GM11168 (cell line): ENCODE data around the gene HCCS.

ENCODE experiments used
- in situ Hi-C: fragments of 300-500 bp; cut with MboI; formaldehyde crosslinking; loops from one replicate; pipeline ENCODE4 v1.12.0; 2022; ENCODE audit warnings: low sequenced_read_pairs; ENCODE audit not compliant: unreplicated experiment

HCCS gene

DNA sequence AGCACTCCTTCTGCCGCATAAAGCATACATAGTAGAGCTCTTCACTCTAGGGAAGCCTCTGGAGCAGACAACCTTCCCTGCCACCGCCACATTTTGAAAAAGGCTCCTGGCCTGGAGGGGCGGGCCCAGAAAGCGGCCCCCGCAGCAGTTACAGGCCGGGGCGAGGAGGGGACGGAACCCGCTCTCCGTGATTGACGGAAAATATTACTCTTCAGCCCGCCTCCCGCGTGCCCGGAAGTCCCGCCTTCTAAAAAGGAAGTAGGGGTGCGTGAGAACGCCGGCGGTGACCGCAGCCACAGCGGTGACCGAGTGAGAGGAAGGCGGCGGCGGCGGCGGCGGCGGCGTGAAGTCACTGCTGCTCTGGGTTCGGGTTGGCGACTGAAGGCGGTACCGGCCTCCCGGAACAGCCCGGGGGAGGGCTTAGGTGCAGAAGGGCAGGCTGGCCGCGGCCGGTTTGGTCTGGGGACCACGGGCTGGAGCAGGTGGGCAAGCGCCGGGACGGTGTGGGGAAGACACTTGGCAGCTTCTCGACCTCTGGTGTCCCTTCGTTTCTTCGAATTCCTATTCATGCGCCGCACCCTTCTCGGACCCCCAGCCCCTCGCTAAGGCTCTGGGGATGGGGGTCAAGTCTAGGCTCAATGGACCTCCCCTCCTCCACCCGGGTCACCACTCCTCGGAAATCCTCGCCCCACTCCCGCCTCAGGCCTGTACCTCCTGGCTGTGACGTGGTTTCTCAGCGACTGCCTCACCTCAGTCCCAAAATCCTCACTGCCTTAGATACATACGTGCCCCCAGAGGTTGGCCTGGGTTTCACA lies at the start of gene HCCS:
TSS of gene HCCS (plus strand) at position 296 of the 815 bp plus-strand sequence. CDS start 729 bp downstream, outside the sequence.
- in situ Hi-C loops = loop anchor here (25.0 kb wide), 1 partner anchor 924 kb away; no protein-coding TSS in a partner anchor

DNA sequence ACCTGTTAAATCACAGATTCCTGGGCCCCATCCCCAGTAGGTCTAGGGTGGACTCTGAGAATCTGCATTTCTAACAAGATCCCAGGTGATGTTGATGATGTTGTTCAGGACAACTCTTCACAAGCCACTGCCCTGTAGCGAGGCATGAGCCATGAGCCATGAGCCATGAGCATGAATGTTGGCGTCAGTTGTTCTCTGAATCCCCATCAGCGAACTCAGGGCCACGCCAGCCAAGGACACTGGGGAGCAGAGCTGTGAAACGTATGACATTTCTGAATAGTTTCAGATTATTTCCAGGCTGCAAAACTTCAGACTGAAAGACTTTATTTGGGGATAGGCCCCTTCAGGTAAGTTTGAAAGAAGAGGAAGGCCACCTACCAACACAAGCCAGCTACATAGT lies 46.9 kb upstream of the HCCS start:
- in situ Hi-C loops = no loop called here

DNA sequence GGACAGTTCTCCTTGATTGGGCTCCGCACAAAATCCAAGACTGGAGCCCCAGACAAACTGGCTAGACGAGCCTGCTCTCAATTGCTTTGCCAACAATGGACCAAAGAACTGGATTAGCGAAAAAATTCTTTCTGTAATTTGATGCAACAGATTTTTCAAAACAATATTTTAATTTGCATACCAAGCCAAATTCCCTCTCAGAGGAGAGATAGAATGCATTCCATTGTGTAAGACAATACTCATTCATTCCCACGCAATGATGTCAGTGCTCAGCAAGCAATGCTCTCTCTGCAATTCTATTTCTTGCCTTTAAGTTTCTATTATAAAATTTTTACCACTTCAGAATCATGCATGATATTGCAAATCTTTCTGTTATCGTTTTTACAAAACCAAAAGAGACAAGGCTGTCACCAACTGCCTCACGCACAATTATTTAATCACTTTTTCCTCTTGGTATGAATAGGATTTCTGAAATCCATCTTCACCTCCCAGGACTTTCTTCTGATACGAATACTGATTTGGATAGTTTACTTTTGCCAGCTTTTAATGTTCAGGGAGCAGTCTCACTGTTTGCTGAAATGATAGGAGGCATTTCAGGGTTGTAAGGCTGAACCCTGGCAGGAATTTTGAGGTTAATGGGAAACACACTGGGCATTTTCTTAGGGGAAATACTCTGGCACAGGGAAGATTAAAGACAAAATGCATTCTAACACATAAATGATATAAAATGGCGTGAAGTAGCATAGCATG lies 46.1 kb upstream of the HCCS start:
- in situ Hi-C loops = no loop called here

DNA sequence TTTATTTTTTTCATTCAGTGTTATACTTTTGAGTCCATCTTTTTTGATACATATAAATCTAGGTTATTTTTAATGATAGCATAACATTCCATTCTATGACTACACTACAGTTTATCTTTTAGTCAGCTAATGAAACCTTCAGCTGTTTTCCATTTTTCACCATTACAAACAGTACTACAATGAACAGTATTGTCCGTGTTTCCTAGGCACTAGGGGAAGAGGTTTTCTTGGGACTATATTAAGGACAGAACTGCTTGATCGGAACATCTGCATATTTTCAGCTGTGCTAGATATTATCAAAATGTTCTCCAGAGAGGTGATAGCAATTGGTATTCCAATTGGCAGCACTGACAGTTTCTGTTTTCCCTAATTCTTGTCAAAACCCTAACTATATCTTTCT lies 44.3 kb upstream of the HCCS start:
- in situ Hi-C loops = no loop called here

DNA sequence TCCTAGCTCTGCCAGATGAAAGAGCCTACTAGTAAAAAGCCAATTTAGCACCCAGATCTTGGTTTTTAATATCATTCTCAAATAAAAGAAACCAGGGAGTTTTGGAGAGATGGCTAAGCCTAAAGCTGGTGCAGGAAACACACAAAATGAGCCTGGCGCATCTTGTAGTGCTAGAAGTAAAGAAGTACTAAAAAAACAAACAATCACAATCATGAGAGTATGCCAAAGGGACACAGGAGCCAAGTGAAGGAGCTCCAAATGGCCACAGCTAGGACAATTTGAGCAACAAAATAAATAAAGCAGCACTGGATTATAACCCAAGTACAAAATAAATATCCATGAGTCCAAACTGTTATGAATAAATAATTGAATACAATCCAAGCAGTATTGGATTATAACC lies 37.8 kb upstream of the HCCS start:
- in situ Hi-C loops = no loop called here

DNA sequence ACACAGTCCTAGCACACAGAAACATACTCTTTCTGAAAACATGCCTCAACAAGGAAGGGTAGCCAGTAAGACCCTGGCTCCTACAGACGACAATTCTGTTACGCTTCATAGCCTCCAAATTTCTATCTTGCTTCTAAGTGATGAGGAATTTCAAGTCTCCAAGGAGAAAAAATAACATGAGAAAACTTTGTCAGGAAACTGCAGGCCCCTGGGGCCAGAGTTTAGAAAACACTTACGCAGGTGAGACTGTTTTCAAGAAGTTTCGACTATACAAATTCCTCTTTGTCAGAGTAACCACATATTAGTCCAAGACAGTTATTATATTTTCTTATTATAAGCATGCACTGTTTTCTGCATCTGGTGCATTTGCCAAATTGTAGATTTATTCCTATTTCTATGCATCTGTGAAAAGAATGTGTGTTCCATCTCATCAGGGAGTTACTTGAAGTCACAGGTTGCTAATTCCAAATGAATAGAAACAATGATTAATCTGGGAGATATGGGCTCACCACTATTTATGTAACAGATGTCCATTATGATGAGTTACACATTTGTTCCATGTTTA lies 30.3 kb upstream of the HCCS start:
- in situ Hi-C loops = no loop called here

DNA sequence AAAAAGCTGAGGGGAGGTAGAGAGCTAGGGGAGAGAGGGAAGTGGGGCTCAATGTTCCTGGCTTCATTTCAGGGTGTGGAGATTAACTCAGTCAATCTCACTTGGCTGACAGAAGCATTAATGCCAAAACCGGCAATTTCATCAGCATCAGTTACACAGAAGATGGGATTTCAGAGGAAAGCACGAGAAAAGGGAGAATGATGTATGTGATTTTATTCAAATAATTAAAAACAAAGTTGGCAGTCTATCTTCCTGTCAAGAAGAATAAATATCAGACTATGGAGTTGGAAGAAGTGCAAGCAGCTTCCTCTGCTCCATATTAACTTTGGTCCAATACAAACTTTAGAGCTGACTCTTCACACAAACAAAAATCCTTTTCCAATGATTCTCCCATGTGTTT lies 29.6 kb upstream of the HCCS start:
- in situ Hi-C loops = no loop called here

DNA sequence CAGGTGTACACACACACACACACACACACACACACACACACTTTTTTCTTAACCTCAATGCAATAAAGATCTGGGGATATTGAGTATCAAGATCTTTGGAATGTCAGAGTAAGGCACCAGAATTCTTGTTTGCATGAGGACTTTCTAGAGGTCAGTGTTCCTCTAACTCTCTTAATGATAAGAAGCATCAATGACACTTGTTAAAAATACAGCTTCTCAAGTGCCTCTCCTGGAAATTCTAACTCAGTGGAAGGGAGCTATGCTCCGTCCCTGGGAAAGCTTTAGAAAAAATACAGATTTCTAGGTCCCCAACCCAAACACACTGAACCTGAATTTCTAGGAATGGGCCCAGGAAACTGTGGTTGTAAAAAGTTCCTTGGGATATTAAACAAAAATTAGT lies 25.8 kb upstream of the HCCS start:
- in situ Hi-C loops = no loop called here

DNA sequence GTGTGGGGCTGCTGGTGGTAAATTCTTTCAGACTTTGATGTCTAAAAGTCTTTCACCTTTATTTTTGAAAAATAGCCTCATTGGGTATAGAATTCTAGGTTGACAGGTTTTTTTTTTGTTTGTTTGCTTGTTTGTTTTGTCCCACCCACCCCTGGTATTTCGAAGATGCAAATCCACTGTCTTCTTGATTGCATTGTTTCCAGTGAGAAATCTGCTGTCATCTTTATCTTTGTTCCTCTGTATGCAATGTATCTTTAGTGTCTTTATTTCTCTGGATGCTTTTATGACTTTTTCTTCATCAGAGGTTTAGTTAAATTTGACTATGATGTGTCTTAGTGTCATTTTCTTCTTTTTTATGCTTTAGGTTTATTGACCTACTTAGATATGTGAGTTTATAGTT lies 21.3 kb upstream of the HCCS start:
- in situ Hi-C loops = no loop called here

DNA sequence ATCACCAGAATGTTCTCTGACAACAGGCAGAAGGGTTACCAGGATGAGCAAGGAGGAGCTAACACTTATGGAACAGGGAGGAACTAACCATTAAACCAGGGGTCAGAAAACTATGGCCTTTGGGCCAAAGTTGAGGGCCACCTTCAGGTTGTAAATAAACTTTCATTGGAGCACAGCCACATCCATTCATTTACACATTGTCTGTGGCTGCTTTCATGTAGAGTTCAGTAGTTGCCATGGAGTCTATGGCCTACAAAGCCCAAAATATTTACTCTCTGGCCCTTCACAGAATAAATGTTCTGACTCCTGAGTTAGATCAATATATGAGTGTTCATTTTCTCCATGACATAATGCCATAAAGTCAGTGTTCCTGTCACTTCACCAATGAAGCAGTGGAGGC lies 13.2 kb upstream of the HCCS start:
- in situ Hi-C loops = no loop called here

DNA sequence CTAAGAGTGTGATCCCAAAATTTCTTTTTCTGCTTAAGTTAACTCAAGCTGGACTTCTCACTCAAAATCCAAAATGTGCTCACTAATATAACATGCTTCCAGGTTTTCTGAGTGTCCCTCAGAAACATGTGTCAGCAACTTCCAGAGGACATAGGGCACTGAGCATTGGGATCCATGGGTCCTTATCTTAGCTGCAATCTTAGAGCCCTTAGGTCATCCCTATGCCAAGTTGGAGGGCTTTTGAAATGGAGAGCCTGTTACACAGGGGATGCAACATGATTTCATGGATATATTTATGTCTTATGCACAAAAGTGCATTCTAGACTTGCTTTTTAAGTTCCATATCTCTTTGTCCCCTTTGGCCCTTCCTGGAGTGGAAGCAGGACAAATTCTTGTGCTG lies 11.7 kb upstream of the HCCS start:
- in situ Hi-C loops = no loop called here

DNA sequence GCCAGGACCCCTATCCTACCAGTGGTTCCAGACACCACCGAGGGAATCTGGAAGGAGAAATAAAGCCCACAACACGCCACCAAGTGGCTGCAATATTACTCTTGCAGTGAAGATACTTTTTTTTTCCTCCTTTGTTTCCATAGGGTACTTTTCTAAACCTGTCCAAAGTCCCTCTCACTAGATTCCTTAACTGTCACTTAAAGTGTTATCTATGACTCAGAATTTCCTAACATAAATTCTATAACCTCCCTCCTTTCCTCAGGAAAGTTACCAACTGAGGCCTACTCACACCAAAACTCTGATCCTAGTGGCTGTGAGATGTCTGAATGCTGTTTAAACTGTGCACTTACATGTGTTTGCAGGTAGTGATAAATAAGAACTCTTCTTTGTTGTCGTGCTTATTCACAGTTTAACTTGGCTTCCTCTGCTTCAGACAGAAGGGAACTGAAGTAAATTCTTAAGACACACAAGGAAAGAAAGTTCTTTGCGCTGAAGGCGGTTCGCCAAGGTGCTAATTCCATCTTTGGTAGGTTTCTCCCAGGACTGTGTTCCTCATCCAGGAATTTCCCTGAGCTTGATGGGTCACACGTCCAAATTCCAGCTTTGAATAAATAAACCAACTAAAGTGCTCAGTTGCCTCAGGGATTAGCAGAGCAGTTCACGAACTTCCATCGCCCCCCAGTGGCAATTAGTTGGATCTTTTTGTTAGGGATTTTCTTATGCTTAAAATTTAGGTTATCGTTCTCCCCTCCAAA lies 10.7 kb upstream of the HCCS start:
- in situ Hi-C loops = loop anchor here (25.0 kb wide), 1 partner anchor 913 kb away; no protein-coding TSS in a partner anchor

DNA sequence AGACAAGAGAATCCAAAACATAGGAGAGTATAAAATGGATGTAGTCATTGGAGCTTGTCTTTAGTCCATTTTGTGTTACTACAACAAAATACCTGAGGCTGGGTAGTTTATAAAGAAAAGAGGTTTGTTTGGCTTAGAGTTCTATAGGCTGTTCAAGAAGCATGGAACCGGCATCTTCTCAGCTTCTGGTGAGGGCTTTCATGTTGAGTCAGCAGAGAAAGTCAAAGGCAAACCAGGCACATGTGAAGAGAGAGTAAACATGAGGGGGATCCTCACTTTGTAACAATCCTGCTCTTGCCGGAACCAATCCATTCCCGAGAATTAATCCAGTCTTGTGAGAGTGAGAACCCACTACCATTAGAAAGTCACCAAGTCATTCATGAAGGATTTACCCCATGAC lies 8.1 kb upstream of the HCCS start:
- in situ Hi-C loops = loop anchor here (25.0 kb wide), 1 partner anchor 916 kb away; no protein-coding TSS in a partner anchor

DNA sequence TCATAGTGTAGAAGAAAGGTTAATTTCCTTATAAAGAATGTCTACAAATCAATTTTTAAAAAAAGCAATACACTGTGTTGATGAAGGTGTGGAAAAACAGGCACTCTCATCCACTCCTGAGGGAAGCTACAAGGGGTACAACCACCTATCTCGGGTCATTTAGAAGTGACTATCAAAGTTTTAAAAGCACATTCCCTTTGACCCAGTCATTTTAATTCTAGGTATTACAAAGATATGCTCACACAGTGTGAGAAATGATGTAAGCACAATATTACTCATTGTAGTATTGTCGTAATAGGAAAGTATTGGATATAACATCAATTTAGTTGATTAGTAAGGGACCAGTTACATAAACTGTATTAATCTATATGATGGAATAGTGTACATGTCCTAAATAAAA lies 7.4 kb upstream of the HCCS start:
- in situ Hi-C loops = loop anchor here (25.0 kb wide), 1 partner anchor 916 kb away; no protein-coding TSS in a partner anchor

DNA sequence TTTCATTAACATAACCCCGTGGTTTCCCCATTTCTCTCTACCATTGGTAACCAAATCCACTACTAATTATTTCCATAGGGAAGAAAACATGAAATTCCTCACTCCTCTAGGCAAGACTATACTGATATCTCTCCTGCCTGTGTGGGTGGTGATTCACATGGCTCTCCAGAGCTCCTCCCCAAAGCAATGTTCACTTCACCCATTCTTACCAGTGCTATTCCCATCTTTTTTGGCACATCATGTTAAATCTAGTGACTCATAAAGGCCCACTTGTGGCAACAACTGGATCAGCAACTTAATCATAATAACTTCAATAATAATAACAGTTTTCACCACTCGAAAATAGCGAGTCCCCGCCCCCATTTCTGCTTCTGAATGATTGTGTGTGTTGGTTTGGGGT lies 6.1 kb upstream of the HCCS start:
- in situ Hi-C loops = loop anchor here (25.0 kb wide), 1 partner anchor 918 kb away; no protein-coding TSS in a partner anchor

DNA sequence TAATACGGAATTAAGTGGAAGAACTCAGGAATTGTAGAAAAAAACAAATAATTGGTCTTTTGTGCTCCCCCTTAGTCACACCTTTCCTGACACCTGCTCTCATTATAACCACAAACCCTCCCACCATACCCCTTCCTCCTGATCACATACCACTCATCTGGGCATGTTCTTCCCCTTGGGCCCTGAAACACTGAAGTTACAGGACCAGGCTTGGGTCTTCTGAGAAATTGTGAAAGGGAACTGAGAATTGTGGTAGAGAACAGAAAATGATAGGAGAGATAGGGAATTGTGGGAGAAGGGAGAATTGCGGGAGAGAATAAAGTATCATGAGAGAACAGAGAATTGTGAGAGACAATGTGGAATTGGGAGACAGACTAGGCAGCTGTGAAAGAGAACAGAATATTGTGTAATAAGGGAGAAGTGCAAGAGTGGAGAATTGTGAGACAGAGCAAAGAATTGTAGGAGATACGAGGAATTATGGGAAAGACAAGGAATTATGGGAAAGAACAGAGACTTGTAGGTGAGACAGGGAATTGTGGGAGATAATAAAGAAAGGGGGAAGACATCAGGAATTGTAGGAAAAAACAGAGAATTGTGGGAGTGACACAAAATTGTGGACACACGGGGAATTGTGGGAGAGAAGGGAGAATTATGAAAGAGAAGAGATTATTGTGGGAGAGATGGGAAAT lies 2.7 kb upstream of the HCCS start:
- in situ Hi-C loops = loop anchor here (25.0 kb wide), 1 partner anchor 921 kb away; no protein-coding TSS in a partner anchor

DNA sequence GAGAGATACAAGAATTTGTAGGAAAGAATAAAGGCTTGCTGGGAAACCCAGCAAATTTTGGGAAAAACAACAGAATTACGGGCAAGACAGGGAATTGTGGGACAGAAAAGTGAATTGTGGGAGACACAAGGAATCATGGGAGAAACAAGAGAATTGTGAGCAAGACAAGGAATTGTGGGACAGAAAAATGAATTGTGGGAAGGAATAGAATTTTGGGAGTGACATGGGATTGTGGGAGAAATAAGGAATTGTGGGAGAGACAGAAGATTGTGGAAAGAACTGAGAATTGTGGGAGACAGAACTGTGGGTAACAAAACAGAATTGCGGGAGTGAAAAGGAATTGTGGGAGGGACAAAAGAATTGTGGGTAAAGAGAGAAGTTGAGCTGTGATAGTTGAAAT lies 1.2 kb upstream of the HCCS start:
- in situ Hi-C loops = loop anchor here (25.0 kb wide), 1 partner anchor 923 kb away; no protein-coding TSS in a partner anchor

DNA sequence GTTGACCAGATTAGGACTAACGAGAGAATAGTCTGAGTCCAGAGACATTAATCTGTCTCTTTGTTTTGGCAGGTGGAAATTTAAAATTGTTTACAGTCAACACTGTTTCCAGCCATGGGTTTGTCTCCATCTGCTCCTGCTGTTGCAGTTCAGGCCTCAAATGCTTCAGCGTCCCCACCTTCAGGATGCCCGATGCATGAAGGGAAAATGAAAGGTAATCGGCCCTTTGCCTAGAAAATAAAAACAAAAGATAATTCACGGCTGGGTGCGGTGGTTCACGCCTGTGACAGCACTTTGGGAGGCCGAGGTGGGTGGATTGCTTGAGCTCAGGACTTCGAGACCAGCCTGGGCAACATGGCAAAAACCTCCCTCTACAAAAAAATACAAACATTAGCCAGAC lies 815 bp downstream of the HCCS start:
- in situ Hi-C loops = loop anchor here (25.0 kb wide), 1 partner anchor 925 kb away; no protein-coding TSS in a partner anchor

DNA sequence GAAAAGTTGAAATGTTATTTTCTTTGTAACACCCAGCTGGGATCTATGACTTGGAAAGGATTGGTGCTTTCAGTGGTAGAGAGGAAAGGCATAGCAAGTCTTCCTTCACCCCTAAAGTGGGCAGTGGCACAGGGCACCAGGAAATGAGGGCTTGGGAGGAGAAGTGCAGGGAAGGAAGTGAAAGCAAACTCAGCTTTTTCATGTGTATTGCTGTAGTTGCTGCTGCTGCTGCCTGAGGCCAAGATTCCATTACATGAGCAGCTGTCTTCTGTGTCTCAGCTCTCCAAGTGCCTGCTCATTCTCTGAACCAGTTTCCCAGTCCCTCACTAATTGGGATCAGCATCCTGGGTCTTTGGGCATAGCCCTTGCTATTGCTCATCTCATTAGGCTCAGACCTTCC lies 2.6 kb downstream of the HCCS start:
- in situ Hi-C loops = loop anchor here (25.0 kb wide), 1 partner anchor 926 kb away; no protein-coding TSS in a partner anchor
